HL-60 (cell line): ENCODE data around the gene PGP.

Experiments used
- TF ChIP-seq, protein P1 (sequence below): IDR thresholded peaks from one replicate; pipeline ENCODE4 v1.5.1; 2011; ENCODE audit warnings: low read length, control low read depth, inconsistent platforms; ENCODE audit not compliant: insufficient read depth
- TF ChIP-seq, protein P2 (sequence below): IDR thresholded peaks from 2 replicates; pipeline ENCODE4 v1.6.1; 2012; ENCODE audit warnings: low read depth; ENCODE audit not compliant: insufficient replicate concordance

DNA sequence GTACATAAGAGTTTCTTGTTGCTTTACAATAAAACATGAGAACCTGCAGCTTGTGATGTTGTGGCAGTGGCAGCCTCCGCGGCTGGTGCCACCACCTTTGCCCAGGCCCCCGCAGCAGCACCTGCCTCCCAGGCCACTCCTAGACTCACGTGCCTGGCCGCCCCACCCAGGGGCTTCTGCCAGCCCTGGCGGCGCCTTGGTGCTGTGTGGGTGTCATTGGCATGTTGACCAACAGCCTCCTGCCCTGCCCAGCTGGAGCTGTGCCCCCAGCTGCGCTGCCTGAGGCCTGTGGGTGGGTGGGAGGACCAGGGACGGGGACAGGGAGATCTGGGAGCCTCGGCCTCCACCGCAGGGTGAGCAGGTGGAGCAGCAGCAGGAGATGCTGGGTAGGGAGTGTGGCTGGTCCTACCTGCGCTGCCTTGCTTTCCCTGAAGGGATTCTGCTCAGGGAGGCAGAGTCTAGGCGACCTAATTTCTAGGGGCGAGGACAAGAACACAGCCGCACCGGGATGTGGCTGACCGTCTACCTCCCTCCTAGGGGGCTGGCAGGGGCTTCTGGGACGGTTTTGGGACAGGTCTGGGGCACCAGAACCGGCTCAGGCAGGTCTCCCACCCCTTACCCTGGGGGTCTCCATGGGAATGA, 21.2 kb upstream of the PGP start:
- TF ChIP-seq, protein P1, sequence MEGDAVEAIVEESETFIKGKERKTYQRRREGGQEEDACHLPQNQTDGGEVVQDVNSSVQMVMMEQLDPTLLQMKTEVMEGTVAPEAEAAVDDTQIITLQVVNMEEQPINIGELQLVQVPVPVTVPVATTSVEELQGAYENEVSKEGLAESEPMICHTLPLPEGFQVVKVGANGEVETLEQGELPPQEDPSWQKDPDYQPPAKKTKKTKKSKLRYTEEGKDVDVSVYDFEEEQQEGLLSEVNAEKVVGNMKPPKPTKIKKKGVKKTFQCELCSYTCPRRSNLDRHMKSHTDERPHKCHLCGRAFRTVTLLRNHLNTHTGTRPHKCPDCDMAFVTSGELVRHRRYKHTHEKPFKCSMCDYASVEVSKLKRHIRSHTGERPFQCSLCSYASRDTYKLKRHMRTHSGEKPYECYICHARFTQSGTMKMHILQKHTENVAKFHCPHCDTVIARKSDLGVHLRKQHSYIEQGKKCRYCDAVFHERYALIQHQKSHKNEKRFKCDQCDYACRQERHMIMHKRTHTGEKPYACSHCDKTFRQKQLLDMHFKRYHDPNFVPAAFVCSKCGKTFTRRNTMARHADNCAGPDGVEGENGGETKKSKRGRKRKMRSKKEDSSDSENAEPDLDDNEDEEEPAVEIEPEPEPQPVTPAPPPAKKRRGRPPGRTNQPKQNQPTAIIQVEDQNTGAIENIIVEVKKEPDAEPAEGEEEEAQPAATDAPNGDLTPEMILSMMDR: no peak
- TF ChIP-seq, protein P2, sequence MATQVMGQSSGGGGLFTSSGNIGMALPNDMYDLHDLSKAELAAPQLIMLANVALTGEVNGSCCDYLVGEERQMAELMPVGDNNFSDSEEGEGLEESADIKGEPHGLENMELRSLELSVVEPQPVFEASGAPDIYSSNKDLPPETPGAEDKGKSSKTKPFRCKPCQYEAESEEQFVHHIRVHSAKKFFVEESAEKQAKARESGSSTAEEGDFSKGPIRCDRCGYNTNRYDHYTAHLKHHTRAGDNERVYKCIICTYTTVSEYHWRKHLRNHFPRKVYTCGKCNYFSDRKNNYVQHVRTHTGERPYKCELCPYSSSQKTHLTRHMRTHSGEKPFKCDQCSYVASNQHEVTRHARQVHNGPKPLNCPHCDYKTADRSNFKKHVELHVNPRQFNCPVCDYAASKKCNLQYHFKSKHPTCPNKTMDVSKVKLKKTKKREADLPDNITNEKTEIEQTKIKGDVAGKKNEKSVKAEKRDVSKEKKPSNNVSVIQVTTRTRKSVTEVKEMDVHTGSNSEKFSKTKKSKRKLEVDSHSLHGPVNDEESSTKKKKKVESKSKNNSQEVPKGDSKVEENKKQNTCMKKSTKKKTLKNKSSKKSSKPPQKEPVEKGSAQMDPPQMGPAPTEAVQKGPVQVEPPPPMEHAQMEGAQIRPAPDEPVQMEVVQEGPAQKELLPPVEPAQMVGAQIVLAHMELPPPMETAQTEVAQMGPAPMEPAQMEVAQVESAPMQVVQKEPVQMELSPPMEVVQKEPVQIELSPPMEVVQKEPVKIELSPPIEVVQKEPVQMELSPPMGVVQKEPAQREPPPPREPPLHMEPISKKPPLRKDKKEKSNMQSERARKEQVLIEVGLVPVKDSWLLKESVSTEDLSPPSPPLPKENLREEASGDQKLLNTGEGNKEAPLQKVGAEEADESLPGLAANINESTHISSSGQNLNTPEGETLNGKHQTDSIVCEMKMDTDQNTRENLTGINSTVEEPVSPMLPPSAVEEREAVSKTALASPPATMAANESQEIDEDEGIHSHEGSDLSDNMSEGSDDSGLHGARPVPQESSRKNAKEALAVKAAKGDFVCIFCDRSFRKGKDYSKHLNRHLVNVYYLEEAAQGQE: no peak
